HG03558 (cell line): ENCODE data around the gene ANKS1A.

Experiments
- ATAC-seq: cut with Tn5 transposase; IDR thresholded peaks from one replicate; pipeline ENCODE4 v1.9.1; 2021; ENCODE audit warnings: moderate number of reproducible peaks; ENCODE audit not compliant: unreplicated experiment; ENCODE audit errors: extremely low read depth

The ANKS1A gene

GRCh38 chr6:35048631-35049083 is 159.6 kb downstream of the ANKS1A start:
- no peak for ATAC-seq

- no peak for ATAC-seq
Observed at GRCh38 chr6:35049156-35049735, 160.2 kb downstream of the ANKS1A start.

DNA sequence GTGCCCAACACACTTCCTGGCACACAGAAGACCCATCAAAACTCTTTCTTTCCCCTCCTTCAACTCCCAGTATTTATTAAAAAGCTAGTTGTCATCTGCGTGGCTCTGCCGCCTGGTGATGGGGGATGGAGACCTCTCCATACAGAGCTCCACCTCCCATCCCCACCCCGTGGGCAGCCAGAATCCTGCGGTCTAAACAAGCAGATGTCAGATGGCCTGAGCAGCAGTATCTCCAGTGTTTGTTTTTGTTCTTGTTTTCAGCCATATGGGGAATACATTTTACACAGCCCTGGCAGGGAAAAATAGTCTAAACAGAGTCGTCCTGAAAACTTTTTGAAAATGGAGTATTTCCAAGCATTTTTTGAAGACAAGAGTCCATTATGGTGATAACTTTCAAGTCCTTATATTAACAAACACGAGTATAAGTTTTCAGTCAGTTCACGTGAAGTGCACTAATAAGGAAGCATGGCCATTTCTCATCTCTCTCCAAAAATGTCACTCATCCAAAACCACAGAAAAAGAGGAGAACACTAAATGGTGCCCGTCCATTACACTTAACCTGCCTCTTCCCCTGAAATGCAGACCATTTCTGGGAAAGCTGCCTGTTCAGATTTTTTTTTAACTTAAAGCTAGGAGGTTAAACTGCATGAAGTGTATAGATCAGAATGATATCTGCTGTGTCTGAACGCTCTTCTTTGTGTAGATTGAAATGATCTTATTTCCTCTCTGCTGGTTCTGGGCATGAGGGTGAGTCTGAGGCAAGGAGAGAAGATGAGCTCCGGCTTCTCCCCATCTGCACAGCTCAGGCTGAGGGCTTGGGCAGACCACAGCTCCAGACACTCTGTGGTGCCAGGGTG is 161.1 kb downstream of the ANKS1A start:
- no peak for ATAC-seq

DNA sequence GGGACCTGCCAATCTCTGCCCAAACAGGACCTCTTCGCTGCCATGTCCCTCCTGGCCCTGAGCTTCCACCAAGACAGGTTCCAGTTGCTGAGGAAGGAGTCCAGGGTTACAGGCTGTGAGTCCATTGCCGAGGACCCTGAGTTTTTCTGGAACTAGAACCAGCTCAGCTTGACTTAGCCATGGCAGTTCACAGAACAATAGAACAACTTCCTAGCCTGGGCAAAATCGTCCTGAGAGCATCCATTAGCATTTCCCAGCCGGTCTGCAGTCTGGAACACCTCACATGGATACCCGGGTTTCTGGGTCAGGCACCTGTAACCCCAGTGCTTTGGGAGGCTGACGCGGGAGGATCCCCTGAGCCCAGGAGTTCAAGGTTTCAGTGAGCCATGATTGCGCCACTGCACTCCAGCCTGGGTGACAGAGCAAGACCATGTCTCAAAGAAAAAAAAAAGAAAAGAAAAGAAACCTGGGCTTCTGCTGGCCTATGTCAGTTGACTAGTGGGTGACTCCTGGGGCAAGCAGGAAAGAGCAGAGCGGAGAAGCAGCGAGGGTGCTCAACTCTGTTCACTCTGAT is 161.8 kb downstream of the ANKS1A start:
- no peak for ATAC-seq

DNA sequence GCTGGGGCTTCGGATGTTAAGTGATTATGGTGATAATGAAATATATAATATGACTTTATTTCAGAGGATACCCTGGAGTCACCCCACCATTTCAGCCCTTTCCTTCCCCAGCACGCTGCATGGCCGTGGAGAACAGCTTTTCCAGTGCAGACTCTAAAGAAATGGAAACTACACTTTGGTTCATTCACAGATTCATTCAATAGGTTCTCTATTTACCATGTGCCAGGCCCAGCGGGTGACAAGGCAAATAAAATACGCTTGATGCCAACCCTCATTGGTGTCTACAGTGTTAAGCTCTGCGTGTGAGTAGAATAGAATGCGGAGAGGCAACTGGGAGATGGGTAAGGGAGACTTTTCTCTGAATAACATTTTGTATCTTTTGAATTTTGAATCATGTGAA is 162.3 kb downstream of the ANKS1A start:
- no peak for ATAC-seq

GRCh38 chr6:35051997-35052583 is 163.0 kb downstream of the ANKS1A start:
- no peak for ATAC-seq

DNA sequence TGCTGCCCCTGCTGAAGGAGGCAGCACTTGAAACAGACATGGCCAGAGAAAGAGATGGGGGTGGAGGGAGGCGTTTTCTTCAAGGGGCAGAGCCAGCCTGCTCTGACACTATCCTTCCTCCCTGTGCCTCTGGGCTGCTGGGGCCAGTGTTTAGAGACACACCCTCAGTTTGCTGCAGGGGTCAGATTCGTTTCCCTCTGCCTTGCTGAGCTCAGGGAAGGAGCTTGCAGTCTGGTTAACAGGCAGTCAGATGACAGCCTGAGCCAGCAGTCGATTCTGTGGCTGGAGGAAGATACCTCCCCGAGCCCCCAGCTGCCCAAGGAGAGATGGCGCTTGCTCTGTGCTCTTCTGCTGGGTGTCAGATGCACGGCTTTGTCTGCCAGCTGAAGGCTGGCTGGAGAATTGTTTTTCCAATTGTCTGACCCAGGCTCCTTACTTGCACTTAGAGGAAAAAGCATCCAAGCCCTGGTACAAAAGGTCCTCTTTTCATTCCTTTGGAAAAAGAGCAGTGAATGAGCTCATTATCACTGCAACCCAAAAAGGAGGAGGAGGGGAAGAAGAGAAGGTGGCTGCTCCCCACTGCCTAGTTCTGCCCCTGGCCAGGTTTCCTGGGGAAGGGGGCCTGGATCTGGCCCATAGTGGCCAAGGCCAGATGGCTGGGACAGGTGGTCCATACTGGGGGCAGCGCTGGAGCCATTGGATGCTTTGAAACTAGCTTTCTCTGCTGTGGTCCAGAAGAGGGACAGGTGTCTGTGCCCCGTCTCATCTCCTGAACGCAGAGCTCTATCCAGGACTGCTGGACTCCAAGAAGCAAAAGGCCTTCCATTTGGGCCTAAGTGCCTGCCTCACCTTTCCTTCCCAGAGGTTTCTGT is 163.9 kb downstream of the ANKS1A start:
- no peak for ATAC-seq

DNA sequence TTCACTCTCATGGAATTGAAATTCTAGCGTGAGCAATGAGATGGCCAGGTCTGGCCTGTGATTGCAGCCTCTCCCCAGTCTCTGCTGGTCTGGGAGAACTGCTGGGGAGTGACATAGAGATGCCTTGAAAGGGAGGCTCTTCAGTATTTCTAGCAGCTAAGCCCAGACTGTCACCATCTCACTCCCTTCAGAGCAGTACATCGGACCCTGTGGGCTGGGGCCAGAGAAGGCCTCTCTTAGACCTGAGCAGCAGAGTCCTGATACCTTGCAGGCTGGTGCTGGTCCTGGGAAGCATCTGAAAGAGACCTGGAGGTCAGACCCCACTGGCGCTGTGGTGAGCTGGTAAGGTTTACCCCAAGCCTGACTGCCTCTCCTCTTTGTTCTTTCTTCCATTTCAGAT is 164.6 kb downstream of the ANKS1A start:
- no peak for ATAC-seq

DNA sequence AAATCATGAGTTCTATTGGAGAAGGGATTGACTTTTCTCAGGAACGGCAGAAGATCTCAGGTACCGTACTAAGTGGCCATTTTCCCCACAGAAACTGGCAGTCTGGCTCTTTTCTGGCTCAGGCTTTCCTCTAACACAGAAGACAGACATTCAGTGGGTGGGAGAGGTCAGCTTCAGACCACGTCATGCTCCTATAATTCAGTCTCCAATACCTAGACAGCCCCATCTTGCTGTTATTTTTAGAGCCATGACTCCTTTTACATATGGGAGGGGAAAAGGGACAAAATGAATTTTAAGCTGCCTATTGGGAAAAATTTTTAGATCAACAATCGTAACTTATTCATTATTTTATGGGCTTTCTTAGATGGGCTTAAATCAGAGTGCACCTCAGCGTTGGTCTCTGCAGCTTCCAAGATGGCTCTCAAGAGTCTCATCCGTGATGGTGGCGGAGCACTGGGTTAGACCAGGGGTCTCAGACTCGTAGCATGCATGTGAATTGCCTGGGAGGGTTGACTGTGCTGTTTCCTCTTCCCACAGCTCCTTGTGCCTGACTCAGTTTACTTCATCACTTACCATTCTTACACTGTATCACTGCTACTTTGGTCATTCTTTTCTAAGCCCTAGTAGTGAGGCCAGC is 165.2 kb downstream of the ANKS1A start:
- ATAC-seq, result no peak

GRCh38 chr6:35054743-35055130 is 165.7 kb downstream of the ANKS1A start:
- ATAC-seq, result no peak

- no peak for ATAC-seq
Observed at GRCh38 chr6:35055891-35056290, 166.8 kb downstream of the ANKS1A start.

DNA sequence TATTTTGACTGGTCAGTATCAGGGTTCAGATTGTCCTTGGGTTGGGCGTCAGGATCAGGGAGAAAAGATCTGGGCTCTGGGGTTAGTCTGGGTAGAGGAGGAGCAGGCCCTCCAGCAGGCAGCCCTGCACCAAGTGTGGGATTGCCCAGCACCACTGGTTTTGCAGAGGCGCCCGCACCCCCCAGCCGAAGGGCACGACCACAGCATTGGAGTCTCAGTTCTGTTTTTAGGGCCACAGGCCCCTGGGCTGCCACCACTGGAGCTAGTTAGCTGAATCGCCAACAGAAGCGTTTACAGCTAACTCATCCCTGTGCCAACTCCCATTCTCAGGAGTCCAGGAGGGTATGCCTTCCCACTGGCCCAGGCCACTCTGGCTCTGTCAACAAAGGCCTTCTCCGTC is 167.9 kb downstream of the ANKS1A start:
- no peak for ATAC-seq

GRCh38 chr6:35057449-35058357 is 168.6 kb downstream of the ANKS1A start:
- ATAC-seq, result no peak

- ATAC-seq, result no peak
Observed at GRCh38 chr6:35058358-35058675, 169.3 kb downstream of the ANKS1A start.

DNA sequence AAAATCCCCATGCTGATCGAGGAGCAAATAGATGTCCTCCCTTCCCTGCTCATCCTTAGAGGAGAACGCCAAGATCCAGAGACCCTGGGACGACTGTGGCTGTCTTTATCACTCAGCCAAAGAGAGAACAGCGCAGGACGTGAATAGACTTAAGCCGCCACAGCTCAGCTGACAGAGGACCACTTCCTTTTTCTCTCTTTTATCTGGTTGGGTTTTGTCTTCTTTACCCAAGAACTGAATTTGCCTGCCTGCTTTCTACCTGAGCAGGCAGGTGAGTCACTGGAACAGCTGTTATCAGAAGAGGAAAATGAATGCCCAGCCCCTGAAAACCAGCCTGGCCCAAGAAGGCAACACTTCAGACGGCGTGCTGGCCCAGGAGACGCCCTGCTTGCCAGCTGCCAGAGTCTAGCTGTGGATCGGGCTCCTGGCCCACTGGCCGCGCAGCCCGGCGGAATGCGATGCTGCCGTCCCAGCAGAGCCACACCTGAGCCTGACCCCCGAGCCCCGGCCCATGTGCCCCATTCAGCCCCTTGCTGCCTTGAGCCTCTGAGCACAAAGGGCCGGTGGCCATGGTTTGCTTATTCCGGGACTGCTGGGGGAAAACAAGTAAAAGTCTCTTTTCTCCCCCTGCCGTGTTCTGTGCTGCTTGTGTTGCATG is 169.9 kb downstream of the ANKS1A start:
- ATAC-seq, result no peak

GRCh38 chr6:35059596-35060345 is 170.7 kb downstream of the ANKS1A start:
- no peak for ATAC-seq

DNA sequence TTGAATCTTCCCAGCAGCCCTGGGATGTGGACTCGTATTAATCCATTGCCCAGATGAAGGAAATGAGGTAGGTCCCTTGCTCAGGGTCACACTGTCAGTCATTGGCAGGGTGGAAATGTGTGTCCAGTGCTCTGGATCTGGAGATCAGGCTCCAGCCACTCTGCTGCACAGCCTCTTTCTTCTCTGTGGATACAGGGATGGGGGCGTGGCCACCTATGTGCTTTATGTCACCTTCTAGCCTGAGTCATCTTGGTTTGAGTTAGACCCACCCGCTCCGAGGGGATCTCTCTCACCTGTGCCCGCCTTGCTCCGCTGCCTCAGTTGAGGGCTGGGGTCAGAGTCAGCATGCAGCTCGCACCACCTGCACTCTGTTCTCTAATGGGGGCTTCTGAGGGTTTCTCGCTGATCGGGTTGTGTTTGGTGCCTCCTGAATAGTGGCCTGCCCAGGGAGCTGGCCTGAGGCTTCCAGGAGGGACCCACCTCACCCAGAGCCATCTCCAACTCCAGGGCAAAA is 172.1 kb downstream of the ANKS1A start:
- no peak for ATAC-seq
